ENCODE measurements around the gene SNAP47. TPM values are rescaled to one million over a fixed set of nuclear protein-coding genes. Genes with fewer than 3 reads are reported as not detected.

SNAP47 gene
- total RNA-seq, 2 donors from 2014 or later: 35.5 to 49.4 TPM

DNA sequence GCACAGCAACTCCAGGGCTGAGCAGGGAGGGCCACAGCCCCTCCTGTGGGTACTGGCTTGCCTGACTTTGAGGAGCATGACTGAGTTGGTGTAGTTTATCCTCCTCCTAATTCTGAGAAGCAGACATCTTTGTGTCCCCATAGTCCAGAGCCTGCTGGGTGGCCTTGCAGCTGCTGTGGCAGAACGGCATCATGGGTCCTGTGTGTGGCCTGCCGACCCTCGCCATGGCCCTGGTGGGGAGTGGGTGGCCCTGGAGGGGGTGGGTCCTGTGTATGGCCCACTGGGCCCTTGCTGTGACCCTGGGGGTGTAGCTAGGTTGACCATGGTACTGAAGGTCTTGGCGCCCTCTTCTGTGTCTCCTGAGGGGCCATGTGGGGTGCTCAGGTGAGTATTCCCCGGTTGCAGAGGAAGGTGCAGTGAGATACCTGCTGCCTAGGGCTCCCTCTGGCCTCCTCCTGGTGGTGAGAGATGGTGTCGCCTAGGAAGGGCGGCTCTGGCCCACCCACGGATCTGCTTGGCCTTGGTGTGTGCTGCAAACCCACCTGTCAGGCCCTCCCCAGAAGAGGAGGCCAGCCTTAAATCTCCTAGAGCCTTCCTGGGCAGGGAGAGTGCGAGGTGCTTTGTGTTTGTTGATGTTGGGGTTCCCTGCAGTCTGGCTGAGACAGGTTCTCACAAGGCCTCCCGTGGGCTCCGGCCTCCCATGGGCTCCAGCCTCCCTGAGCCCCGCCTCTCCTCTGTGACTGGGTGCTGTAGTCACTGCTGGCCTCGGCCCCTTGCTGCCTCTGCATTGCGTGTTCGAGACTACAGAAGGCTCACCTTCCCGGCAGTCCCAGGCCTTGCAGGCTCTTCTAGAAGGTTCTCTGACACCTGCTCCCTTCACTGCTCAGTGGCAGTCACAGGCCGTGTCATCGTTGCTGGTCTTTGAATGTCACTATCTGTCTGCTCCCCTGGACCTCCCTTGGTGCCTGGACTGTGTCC, 7.8 kb downstream of the SNAP47 start:
- Histone ChIP-seq H3K27ac (no peak overlapping the region), H3K4me3 (no peak overlapping the region), H3K9me3 (no peaks in the 10 kb centered on the region), H3K27me3 (no peaks in the 10 kb centered on the region), H3K36me3 (replicated peaks in 1 of 2; ENCODE audit: insufficient read depth in 1 of 2, low read depth in 2 of 2) (peaks cover 0 to 2% of the 10 kb centered on the region in 2 donors), H3K4me1 (no peaks in the 10 kb centered on the region)
- no peak for DNase-seq
- no peak for ATAC-seq
- intact Hi-C loops (cut with DNase I): no loop called here
- WGBS, 2 donors: 89 to 94% methylated on average over 9 to 18 of the region's 18 CpGs
- TF ChIP-seq POLR2A (IDR thresholded peaks at IDR 0.05): no peak
- TF ChIP-seq, protein P1, sequence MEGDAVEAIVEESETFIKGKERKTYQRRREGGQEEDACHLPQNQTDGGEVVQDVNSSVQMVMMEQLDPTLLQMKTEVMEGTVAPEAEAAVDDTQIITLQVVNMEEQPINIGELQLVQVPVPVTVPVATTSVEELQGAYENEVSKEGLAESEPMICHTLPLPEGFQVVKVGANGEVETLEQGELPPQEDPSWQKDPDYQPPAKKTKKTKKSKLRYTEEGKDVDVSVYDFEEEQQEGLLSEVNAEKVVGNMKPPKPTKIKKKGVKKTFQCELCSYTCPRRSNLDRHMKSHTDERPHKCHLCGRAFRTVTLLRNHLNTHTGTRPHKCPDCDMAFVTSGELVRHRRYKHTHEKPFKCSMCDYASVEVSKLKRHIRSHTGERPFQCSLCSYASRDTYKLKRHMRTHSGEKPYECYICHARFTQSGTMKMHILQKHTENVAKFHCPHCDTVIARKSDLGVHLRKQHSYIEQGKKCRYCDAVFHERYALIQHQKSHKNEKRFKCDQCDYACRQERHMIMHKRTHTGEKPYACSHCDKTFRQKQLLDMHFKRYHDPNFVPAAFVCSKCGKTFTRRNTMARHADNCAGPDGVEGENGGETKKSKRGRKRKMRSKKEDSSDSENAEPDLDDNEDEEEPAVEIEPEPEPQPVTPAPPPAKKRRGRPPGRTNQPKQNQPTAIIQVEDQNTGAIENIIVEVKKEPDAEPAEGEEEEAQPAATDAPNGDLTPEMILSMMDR (IDR thresholded peaks at IDR 0.05): no peak

DNA sequence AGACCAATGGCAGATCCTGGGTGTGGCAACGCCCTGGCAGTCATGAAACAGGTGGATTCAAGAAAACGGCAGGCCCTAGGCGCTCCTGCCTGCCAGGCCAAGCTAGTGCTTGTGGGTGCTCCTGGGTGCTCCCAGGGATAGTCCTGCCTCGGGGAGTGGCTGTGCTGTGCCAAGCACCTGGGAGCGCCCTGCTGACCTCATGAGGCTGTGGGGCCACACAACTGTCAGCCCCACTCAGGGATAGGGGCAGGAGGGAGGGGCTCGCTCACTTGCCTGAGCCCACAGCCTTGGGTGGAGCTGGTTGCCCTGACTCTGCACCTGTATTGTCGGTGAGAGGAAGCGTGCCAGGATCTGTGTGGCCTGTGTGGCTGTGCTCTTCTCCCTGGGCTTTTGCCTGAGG, 9.4 kb downstream of the SNAP47 start:
- 78 to 79% methylated on average over 6 to 8 of the region's 8 CpGs for WGBS, 2 donors

DNA sequence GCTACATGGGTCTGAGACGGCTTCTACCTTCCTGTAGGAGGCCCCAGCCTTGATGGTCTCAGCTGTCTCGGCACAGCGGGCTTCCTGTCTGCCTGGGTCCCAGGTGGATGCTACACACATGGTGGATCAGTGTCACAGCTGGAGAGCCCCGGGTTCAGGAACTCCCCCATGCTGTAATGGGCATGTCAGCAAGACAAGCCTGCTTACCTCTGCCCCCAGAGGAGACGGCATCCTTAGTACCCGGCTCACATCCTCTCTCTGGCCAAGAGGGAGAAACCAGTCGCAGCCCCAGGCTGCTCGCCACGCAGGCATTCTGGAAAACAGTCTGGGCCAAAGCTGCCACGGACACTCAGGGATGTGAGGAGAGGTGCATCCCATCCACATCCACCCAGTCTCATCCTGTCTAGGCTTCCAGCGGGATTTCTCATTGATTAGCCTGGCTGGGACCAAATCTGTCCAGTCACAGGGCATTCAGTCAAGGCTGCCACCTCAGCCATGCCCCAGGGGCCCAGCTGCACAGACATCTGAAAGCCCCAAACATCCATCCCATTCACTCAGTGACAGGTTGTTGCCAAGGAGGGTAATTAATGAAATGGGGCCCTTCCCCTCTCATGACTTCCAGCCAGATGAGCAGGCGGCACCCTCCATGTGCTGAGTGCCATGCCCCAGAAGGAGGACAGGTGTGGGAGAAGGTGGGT, 10.5 kb downstream of the SNAP47 start:
- intact Hi-C loops (cut with DNase I): no loop called here
- H3K9me3 ChIP-seq: no peaks in the 10 kb centered on the region
- no peak overlapping the region for H3K4me3 ChIP-seq
- no peaks in the 10 kb centered on the region for H3K27me3 ChIP-seq
- WGBS, 2 donors: 89 to 91% methylated on average over 3 to 12 of the region's 12 CpGs
- no peak for TF ChIP-seq POLR2A (IDR thresholded peaks at IDR 0.05)
- TF ChIP-seq, protein P1 (IDR thresholded peaks at IDR 0.05): no peak
- no peak for ATAC-seq
- no peak overlapping the region for H3K27ac ChIP-seq
- peaks cover 0 to 4% of the 10 kb centered on the region in 2 donors for H3K36me3 ChIP-seq (replicated peaks in 1 of 2; ENCODE audit: insufficient read depth in 1 of 2, low read depth in 2 of 2)
- DNase-seq: no peak
- H3K4me1 ChIP-seq: no peaks in the 10 kb centered on the region

More for the DNA sequence above, 9.4 kb downstream of the SNAP47 start:
- no peak for DNase-seq
- TF ChIP-seq, protein P1 (IDR thresholded peaks at IDR 0.05): no peak
- TF ChIP-seq POLR2A (IDR thresholded peaks at IDR 0.05): no peak
- intact Hi-C loops (cut with DNase I): no loop called here
- H3K9me3 ChIP-seq: no peaks in the 10 kb centered on the region
- H3K4me3 ChIP-seq: no peak overlapping the region
- no peaks in the 10 kb centered on the region for H3K4me1 ChIP-seq
- H3K27me3 ChIP-seq: no peaks in the 10 kb centered on the region
- H3K27ac ChIP-seq: no peak overlapping the region
- ATAC-seq: no peak
- peaks cover 0 to 4% of the 10 kb centered on the region in 2 donors for H3K36me3 ChIP-seq (replicated peaks in 1 of 2; ENCODE audit: insufficient read depth in 1 of 2, low read depth in 2 of 2)

DNA sequence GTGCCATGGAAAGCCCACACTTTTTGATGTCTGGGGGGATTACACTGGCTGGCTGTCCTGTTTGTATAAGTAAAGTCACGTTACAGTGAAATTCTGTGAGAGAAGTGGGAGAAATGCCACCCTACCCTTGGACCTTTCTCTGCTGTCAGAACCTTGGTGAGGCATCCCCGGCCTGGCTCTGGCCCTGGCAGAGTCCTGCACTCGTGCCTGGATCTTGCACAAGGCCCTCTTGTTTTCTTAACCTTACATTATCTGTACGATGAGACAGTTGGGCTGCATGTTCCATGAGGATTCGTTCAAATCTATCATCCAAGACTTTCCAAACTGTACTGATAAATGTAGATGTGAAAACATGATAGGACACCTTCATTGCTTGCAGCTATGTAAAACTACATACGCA, 11.4 kb downstream of the SNAP47 start:
- Histone ChIP-seq H3K36me3 (replicated peaks in 1 of 2; ENCODE audit: insufficient read depth in 1 of 2, low read depth in 2 of 2) (peaks cover 0 to 4% of the 10 kb centered on the region in 2 donors), H3K27ac (no peak overlapping the region), H3K27me3 (no peaks in the 10 kb centered on the region), H3K4me3 (no peak overlapping the region), H3K9me3 (no peaks in the 10 kb centered on the region), H3K4me1 (no peaks in the 10 kb centered on the region)
- ATAC-seq: no peak
- intact Hi-C loops (cut with DNase I): no loop called here
- 75 to 87% methylated on average over 6 of the region's 6 CpGs for WGBS, 2 donors
- no peak for TF ChIP-seq POLR2A (IDR thresholded peaks at IDR 0.05)
- TF ChIP-seq, protein P1 (IDR thresholded peaks at IDR 0.05): no peak
- DNase-seq: no peak

Data from body of pancreas (tissue), 4 donors.